Mesendoderm (in vitro differentiated cells): Measurements from ENCODE around the gene SMCHD1. TPM values are rescaled to one million over a fixed set of nuclear protein-coding genes. Genes with fewer than 3 reads are reported as not detected.
A peak's percentile ranks its signal among the peaks of the same experiment; 100 is the strongest.

ENCODE experiments used
- DNase-seq: peaks from one replicate; pipeline ENCODE4 v3.0.0; 2013
- H2AK5ac ChIP-seq: 2 replicates; pipeline ENCODE4 v1.6.1; 2013; ENCODE audit warnings: low read length, inconsistent platforms
- H2BK120ac ChIP-seq: 2 replicates; pipeline ENCODE4 v1.6.1; 2013; ENCODE audit warnings: low read depth, mild to moderate bottlenecking, low read length, moderate library complexity, mixed read lengths
- H2BK15ac ChIP-seq: replicated peaks from 2 replicates; pipeline ENCODE4 v1.6.1; 2013; ENCODE audit warnings: low read depth, mild to moderate bottlenecking, moderate library complexity
- H2BK5ac ChIP-seq: 2 replicates; pipeline ENCODE4 v1.6.1; 2013; ENCODE audit warnings: low read length, inconsistent platforms
- H3K18ac ChIP-seq: 2 replicates; pipeline ENCODE4 v1.6.1; 2013; ENCODE audit warnings: mild to moderate bottlenecking, low read length, mixed read lengths
- H3K23ac ChIP-seq: one replicate; pipeline ENCODE4 v1.6.1; 2013; ENCODE audit warnings: low read length
- H3K27ac ChIP-seq: 2 replicates; pipeline ENCODE4 v1.5.1; 2013; ENCODE audit warnings: low read depth, mild to moderate bottlenecking, inconsistent platforms, low read length, moderate library complexity
- H3K27me3 ChIP-seq: 2 replicates; pipeline ENCODE4 v1.6.1; 2013; ENCODE audit warnings: low read length, control low read depth, mild to moderate bottlenecking, inconsistent platforms; ENCODE audit not compliant: insufficient read depth, poor library complexity
- H3K36me3 ChIP-seq: 2 replicates; pipeline ENCODE4 v1.6.1; 2013; ENCODE audit warnings: low read length, inconsistent platforms; ENCODE audit not compliant: control insufficient read depth, insufficient read depth
- H3K4ac ChIP-seq: one replicate; pipeline ENCODE4 v1.6.1; 2013; ENCODE audit warnings: low read depth, mild to moderate bottlenecking, low read length, moderate library complexity
- H3K4me1 ChIP-seq: 2 replicates; pipeline ENCODE4 v1.6.1; 2013; ENCODE audit warnings: low read depth, low read length, inconsistent platforms; ENCODE audit not compliant: control insufficient read depth
- H3K4me2 ChIP-seq: 2 replicates; pipeline ENCODE4 v1.6.1; 2013; ENCODE audit warnings: low read length
- H3K4me3 ChIP-seq: 2 replicates; pipeline ENCODE4 v1.5.1; 2013; ENCODE audit warnings: mild to moderate bottlenecking, low read length
- H3K56ac ChIP-seq: one replicate; pipeline ENCODE4 v1.6.1; 2013; ENCODE audit warnings: low read length
- H3K79me1 ChIP-seq: 2 replicates; pipeline ENCODE4 v1.6.1; 2013; ENCODE audit warnings: low read length, inconsistent platforms
- H3K79me2 ChIP-seq: 2 replicates; pipeline ENCODE4 v1.6.1; 2013; ENCODE audit warnings: mild to moderate bottlenecking, low read length; ENCODE audit not compliant: control insufficient read depth, insufficient read depth
- H3K9ac ChIP-seq: 2 replicates; pipeline ENCODE4 v1.6.1; 2013; ENCODE audit warnings: low read length, inconsistent platforms
- H4K5ac ChIP-seq: one replicate; pipeline ENCODE4 v1.6.1; 2013; ENCODE audit warnings: low read length
- H4K8ac ChIP-seq: one replicate; pipeline ENCODE4 v1.6.1; 2013; ENCODE audit warnings: low read depth, mild to moderate bottlenecking, control low read depth, low read length, moderate library complexity
- WGBS: extraction: QIAGEN DNeasy Blood & Tissue Kit; methylation state at CpG from one replicate; pipeline ENCODE4 v1.1.7; 2013; ENCODE audit warnings: low lambda C conversion rate, missing lambda C conversion rate; ENCODE audit not compliant: insufficient coverage; ENCODE audit errors: extremely low coverage; 5-methylcytosine and 5-hydroxymethylcytosine counted together
- polyA plus RNA-seq, 2 experiments: library from polyadenylated mRNA; stranded (reverse); fragments of 200-250 nt; gene quantifications; one replicate each; pipeline ENCODE4 v1.2.3, GENCODE V29; 2013

The SMCHD1 gene
- 20.5 TPM for polyA plus RNA-seq (2013, experiment 1 of 2)
- 19.1 TPM for polyA plus RNA-seq (2013, experiment 2 of 2)

- Histone ChIP-seq H4K5ac (no peak within 1 kb of the TSS), H2BK5ac (no peak within 1 kb of the TSS), H2AK5ac (no peak within 1 kb of the TSS), H3K36me3 (no peaks in the 10 kb centered on the region), H3K79me1 (peaks cover 9% of the 10 kb centered on the region), H3K4me2 (peak within 1 kb of the TSS; percentile 77), H3K4me3 (peak within 1 kb of the TSS; percentile 98), H3K4ac (peak within 1 kb of the TSS; percentile 28), H3K27me3 (peaks cover 2% of the 10 kb centered on the region), H3K23ac (peak within 1 kb of the TSS; percentile 80), H3K9ac (peak within 1 kb of the TSS; percentile 95), H3K27ac (peak within 1 kb of the TSS; percentile 94), H2BK15ac (no peak within 1 kb of the TSS), H3K18ac (peak within 1 kb of the TSS; percentile 88), H2BK120ac (no peak within 1 kb of the TSS), H3K56ac (peak within 1 kb of the TSS; percentile 97), H3K4me1 (peaks cover 5% of the 10 kb centered on the region), H3K79me2 (peaks cover 24% of the 10 kb centered on the region), H4K8ac (no peak within 1 kb of the TSS)
- WGBS, result no CpG with 5 or more reads among the region's 100 CpGs
- peak; percentile 86 for DNase-seq
Measured at GRCh38 chr18:2655178-2655953, at the start of gene SMCHD1. Gene SMCHD1 (plus strand): TSS chr18:2655726. CDS start chr18:2656076, 350 bp downstream.

GRCh38 chr18:2606335-2606734 is 49.2 kb upstream of the SMCHD1 start:
- no peaks in the 10 kb centered on the region for H3K79me1 ChIP-seq
- no peak overlapping the region for H3K4me3 ChIP-seq
- no peaks in the 10 kb centered on the region for H3K4me1 ChIP-seq
- H4K8ac ChIP-seq, result no peak overlapping the region
- H3K36me3 ChIP-seq, result peaks cover 2% of the 10 kb centered on the region
- no peaks in the 10 kb centered on the region for H3K27me3 ChIP-seq
- no peak overlapping the region for H3K18ac ChIP-seq
- H4K5ac ChIP-seq, result no peak overlapping the region
- no peak overlapping the region for H3K23ac ChIP-seq
- DNase-seq, result no peak
- H3K4ac ChIP-seq, result no peak overlapping the region
- H3K9ac ChIP-seq, result no peak overlapping the region
- no peak overlapping the region for H2BK15ac ChIP-seq
- no peak overlapping the region for H2AK5ac ChIP-seq
- no CpG with 5 or more reads among the region's 2 CpGs for WGBS
- H3K79me2 ChIP-seq, result no peaks in the 10 kb centered on the region
- H3K27ac ChIP-seq, result no peak overlapping the region
- H3K4me2 ChIP-seq, result no peak overlapping the region
- no peak overlapping the region for H2BK5ac ChIP-seq
- no peak overlapping the region for H2BK120ac ChIP-seq
- no peak overlapping the region for H3K56ac ChIP-seq

GRCh38 chr18:2609604-2610003 is 45.9 kb upstream of the SMCHD1 start:
- peaks cover 2% of the 10 kb centered on the region for H3K36me3 ChIP-seq

GRCh38 chr18:2610549-2610948 is 45.0 kb upstream of the SMCHD1 start:
- Histone ChIP-seq H3K27ac (no peak overlapping the region), H2BK5ac (no peak overlapping the region), H3K23ac (no peak overlapping the region), H3K4me2 (no peak overlapping the region), H3K27me3 (no peaks in the 10 kb centered on the region), H3K79me2 (no peaks in the 10 kb centered on the region), H2BK120ac (no peak overlapping the region), H3K4me3 (no peak overlapping the region), H3K4me1 (no peaks in the 10 kb centered on the region), H4K5ac (no peak overlapping the region), H3K18ac (no peak overlapping the region), H3K56ac (no peak overlapping the region), H3K9ac (no peak overlapping the region), H3K79me1 (no peaks in the 10 kb centered on the region), H4K8ac (no peak overlapping the region), H2BK15ac (no peak overlapping the region), H2AK5ac (no peak overlapping the region), H3K36me3 (peaks cover 6% of the 10 kb centered on the region), H3K4ac (no peak overlapping the region)
- no CpG with 5 or more reads among the region's 5 CpGs for WGBS
- no peak for DNase-seq

More at GRCh38 chr18:2609604-2610003, 45.9 kb upstream of the SMCHD1 start:
- no peak overlapping the region for H3K4me2 ChIP-seq
- WGBS, result no CpG with 5 or more reads among the region's 2 CpGs
- no peak overlapping the region for H3K27ac ChIP-seq
- H2BK15ac ChIP-seq, result no peak overlapping the region
- DNase-seq, result no peak
- H3K4me1 ChIP-seq, result no peaks in the 10 kb centered on the region
- no peaks in the 10 kb centered on the region for H3K79me1 ChIP-seq
- H2BK5ac ChIP-seq, result no peak overlapping the region
- no peaks in the 10 kb centered on the region for H3K79me2 ChIP-seq
- H3K18ac ChIP-seq, result no peak overlapping the region
- no peak overlapping the region for H2AK5ac ChIP-seq
- H2BK120ac ChIP-seq, result no peak overlapping the region
- no peak overlapping the region for H3K56ac ChIP-seq
- H3K23ac ChIP-seq, result no peak overlapping the region
- no peak overlapping the region for H4K5ac ChIP-seq
- H3K4ac ChIP-seq, result no peak overlapping the region
- no peak overlapping the region for H4K8ac ChIP-seq
- no peak overlapping the region for H3K4me3 ChIP-seq
- no peak overlapping the region for H3K9ac ChIP-seq
- no peaks in the 10 kb centered on the region for H3K27me3 ChIP-seq

- H3K36me3 ChIP-seq, result peaks cover 8% of the 10 kb centered on the region
- H4K8ac ChIP-seq, result no peak overlapping the region
- no peak overlapping the region for H2AK5ac ChIP-seq
Measured at GRCh38 chr18:2612996-2613395, 42.5 kb upstream of the SMCHD1 start.

More at GRCh38 chr18:2612996-2613395, 42.5 kb upstream of the SMCHD1 start:
- Histone ChIP-seq H3K18ac (no peak overlapping the region), H2BK5ac (no peak overlapping the region), H3K4me3 (no peak overlapping the region), H3K4me1 (no peaks in the 10 kb centered on the region), H3K27me3 (no peaks in the 10 kb centered on the region), H3K79me2 (no peaks in the 10 kb centered on the region), H3K9ac (no peak overlapping the region), H4K5ac (no peak overlapping the region), H3K4me2 (no peak overlapping the region), H2BK120ac (no peak overlapping the region), H3K79me1 (no peaks in the 10 kb centered on the region), H3K4ac (no peak overlapping the region), H3K56ac (no peak overlapping the region), H2BK15ac (no peak overlapping the region), H3K27ac (no peak overlapping the region), H3K23ac (no peak overlapping the region)
- no CpG with 5 or more reads among the region's 1 CpG for WGBS
- DNase-seq, result no peak
